ENCODE results near the gene LANCL3. TPM values are rescaled to one million over a fixed set of nuclear protein-coding genes. Genes with fewer than 3 reads are reported as not detected.

Gene LANCL3
- total RNA-seq, 2 donors from 2014 or later: 0.07 to 0.11 TPM

DNA sequence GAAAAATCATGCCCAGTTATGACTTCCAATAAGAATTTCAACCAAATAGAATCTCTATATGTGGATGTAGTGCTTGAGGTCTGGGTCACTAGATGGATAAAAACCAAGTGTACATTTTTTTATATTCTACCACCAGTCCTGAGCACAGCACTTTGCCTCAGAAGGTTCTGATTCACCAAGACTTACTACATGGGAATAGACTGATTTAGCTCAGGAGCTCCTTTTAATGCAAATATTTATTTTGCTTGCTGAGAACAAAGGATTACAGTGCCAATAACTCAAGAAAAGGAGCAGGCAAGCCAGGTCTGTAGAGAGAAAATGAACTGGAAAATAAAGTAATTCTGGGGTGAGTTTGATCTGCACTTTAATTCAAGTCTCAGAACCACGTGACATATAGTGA is 107.8 kb downstream of the LANCL3 start:
- H3K36me3 Mint-ChIP-seq (ENCODE audit: low read depth): no peaks in the 10 kb centered on the region
- H3K9me3 Mint-ChIP-seq: peaks cover 32% of the 10 kb centered on the region
- H3K4me1 Mint-ChIP-seq: peaks cover 6% of the 10 kb centered on the region
- no peak overlapping the region for H3K27ac Mint-ChIP-seq
- no peak overlapping the region for H3K4me3 Mint-ChIP-seq
- Histone ChIP-seq H3K27ac (ENCODE audit: low read depth, low read length) (no peak overlapping the region), H3K4me1 (ENCODE audit: control insufficient read depth, insufficient read depth, low read length) (no peaks in the 10 kb centered on the region), H3K4me3 (ENCODE audit: low read length) (no peak overlapping the region), H3K27me3 (ENCODE audit: control insufficient read depth, insufficient read depth, low read length, poor library complexity, severe bottlenecking) (no peaks in the 10 kb centered on the region), H3K36me3 (ENCODE audit: control insufficient read depth, insufficient read depth, low read length) (no peaks in the 10 kb centered on the region), H3K9ac (ENCODE audit: extremely low read depth, low read length, poor library complexity, severe bottlenecking) (no peak overlapping the region), H3K9me3 (ENCODE audit: control insufficient read depth, low read length) (no peaks in the 10 kb centered on the region)
- WGBS, 2 experiments (ENCODE audit: insufficient coverage in 1 of 2, insufficient read length in 1 of 2): 86% methylated on average over 1 of the region's 1 CpG; no CpG with 5 or more reads in 1 of the 2 experiments
- DNase-seq: no peak
- no peaks in the 10 kb centered on the region for H3K27me3 Mint-ChIP-seq (ENCODE audit: insufficient read depth)
- TF ChIP-seq, protein P1, sequence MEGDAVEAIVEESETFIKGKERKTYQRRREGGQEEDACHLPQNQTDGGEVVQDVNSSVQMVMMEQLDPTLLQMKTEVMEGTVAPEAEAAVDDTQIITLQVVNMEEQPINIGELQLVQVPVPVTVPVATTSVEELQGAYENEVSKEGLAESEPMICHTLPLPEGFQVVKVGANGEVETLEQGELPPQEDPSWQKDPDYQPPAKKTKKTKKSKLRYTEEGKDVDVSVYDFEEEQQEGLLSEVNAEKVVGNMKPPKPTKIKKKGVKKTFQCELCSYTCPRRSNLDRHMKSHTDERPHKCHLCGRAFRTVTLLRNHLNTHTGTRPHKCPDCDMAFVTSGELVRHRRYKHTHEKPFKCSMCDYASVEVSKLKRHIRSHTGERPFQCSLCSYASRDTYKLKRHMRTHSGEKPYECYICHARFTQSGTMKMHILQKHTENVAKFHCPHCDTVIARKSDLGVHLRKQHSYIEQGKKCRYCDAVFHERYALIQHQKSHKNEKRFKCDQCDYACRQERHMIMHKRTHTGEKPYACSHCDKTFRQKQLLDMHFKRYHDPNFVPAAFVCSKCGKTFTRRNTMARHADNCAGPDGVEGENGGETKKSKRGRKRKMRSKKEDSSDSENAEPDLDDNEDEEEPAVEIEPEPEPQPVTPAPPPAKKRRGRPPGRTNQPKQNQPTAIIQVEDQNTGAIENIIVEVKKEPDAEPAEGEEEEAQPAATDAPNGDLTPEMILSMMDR (conservative IDR thresholded peaks at IDR 0.05): no peak

DNA sequence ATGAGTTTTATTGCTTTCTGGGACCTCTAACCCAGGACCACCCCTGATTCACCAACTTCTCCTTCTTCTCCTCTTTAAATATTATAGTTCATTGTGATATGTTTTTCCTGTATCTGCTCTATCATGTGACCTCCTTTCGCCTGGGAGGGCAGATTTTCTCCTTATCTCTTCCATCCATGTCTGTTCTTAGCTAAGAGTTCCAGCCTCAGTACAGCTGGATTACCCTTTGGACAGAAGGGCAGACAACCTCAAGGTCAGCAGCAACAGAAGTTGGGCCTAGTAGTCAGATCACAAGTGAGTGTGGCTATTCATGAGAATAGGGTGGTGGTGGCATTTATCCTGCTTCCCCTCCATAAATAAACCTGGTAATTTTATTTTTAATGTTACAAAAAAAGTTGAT is 108.4 kb downstream of the LANCL3 start:
- DNase-seq: no peak
- WGBS, 2 experiments (ENCODE audit: insufficient coverage in 1 of 2, insufficient read length in 1 of 2): 100% methylated on average over 1 of the region's 1 CpG; no CpG with 5 or more reads in 1 of the 2 experiments
- TF ChIP-seq, protein P1 (conservative IDR thresholded peaks at IDR 0.05): no peak

DNA sequence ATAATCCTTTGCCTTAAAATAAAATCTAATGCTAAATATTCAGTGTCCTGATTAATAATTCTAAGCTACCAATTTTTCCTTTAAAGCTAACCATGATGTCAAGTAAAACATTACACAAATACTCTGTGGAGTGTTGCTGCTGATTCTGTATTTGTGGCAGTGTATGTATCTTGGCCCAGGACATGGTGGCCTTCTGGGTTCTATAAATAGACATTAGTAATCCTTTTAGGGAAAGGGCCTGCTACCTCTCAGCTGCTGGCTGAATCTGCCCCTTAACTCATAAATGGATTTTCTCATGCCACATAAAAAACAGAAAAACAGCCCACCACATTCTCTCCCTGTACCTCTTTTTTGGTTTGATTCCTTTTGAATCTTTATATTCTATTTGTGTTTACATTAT is 113.0 kb downstream of the LANCL3 start:
- no peak for DNase-seq
- Histone ChIP-seq H3K4me1 (ENCODE audit: control insufficient read depth, insufficient read depth, low read length) (no peaks in the 10 kb centered on the region), H3K27me3 (ENCODE audit: control insufficient read depth, insufficient read depth, low read length, poor library complexity, severe bottlenecking) (peaks cover 21% of the 10 kb centered on the region), H3K36me3 (ENCODE audit: control insufficient read depth, insufficient read depth, low read length) (no peaks in the 10 kb centered on the region), H3K4me3 (ENCODE audit: low read length) (no peak overlapping the region), H3K9ac (ENCODE audit: extremely low read depth, low read length, poor library complexity, severe bottlenecking) (no peak overlapping the region), H3K27ac (ENCODE audit: low read depth, low read length) (no peak overlapping the region), H3K9me3 (ENCODE audit: control insufficient read depth, low read length) (no peaks in the 10 kb centered on the region)
- TF ChIP-seq, protein P1 (conservative IDR thresholded peaks at IDR 0.05): no peak
- Mint-ChIP-seq H3K27ac (no peak overlapping the region), H3K4me3 (no peak overlapping the region), H3K36me3 (ENCODE audit: low read depth) (no peaks in the 10 kb centered on the region), H3K9me3 (peaks cover 36% of the 10 kb centered on the region), H3K27me3 (ENCODE audit: insufficient read depth) (peaks cover 22% of the 10 kb centered on the region), H3K4me1 (no peaks in the 10 kb centered on the region)

More for the DNA sequence above, 108.4 kb downstream of the LANCL3 start:
- Mint-ChIP-seq H3K36me3 (ENCODE audit: low read depth) (no peaks in the 10 kb centered on the region), H3K4me3 (no peak overlapping the region), H3K9me3 (peaks cover 38% of the 10 kb centered on the region), H3K27ac (no peak overlapping the region), H3K4me1 (peaks cover 6% of the 10 kb centered on the region), H3K27me3 (ENCODE audit: insufficient read depth) (peaks cover 1% of the 10 kb centered on the region)
- no peak overlapping the region for H3K9ac ChIP-seq (ENCODE audit: extremely low read depth, low read length, poor library complexity, severe bottlenecking)
- peaks cover 4% of the 10 kb centered on the region for H3K27me3 ChIP-seq (ENCODE audit: control insufficient read depth, insufficient read depth, low read length, poor library complexity, severe bottlenecking)
- H3K27ac ChIP-seq (ENCODE audit: low read depth, low read length): no peak overlapping the region
- H3K4me3 ChIP-seq (ENCODE audit: low read length): no peak overlapping the region
- H3K4me1 ChIP-seq (ENCODE audit: control insufficient read depth, insufficient read depth, low read length): no peaks in the 10 kb centered on the region
- no peaks in the 10 kb centered on the region for H3K9me3 ChIP-seq (ENCODE audit: control insufficient read depth, low read length)
- no peaks in the 10 kb centered on the region for H3K36me3 ChIP-seq (ENCODE audit: control insufficient read depth, insufficient read depth, low read length)
